GM19463 (cell line): ENCODE data around the gene IL12A.

Experiments
- ATAC-seq: cut with Tn5 transposase; IDR thresholded peaks from one replicate; pipeline ENCODE4 v1.9.1; 2021; ENCODE audit warnings: mild to moderate bottlenecking, moderate library complexity; ENCODE audit not compliant: unreplicated experiment

Gene IL12A

DNA sequence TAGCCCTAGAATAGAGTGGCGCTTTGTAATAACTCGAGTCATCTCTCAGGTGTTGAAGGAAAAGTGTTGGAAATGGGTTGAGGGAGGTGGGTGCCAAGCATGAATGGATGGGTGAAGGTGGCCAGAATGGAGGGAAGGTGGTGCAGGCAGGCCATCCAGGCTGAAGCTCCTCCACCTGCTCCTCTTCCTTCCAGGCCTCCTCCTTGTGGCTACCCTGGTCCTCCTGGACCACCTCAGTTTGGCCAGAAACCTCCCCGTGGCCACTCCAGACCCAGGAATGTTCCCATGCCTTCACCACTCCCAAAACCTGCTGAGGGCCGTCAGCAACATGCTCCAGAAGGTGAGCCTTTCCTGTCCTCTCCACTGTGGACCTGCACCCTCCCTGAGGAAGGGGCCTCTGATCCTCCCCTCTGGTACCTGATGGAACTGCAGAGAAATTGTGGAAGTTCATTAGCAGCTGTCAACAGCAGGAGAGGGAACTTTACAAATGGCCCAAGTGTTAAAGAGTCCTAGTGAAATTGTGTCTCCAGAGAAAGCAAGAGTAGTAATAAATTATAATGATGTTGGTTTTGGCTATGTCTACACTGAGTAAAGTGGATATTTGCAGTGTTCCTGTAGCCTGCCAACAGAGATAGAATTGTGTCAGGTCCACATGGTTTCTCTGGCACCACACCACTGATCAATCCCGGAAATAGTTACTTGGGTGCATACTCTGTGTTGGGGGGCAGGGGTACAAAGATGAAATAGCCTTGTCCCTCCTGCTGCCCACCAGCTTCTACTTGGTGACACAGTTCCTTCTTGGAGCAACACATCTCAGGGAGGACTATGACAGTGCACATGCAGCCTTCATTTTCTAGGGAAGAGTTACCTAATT, 1.6 kb downstream of the IL12A start:
- ATAC-seq = no peak

DNA sequence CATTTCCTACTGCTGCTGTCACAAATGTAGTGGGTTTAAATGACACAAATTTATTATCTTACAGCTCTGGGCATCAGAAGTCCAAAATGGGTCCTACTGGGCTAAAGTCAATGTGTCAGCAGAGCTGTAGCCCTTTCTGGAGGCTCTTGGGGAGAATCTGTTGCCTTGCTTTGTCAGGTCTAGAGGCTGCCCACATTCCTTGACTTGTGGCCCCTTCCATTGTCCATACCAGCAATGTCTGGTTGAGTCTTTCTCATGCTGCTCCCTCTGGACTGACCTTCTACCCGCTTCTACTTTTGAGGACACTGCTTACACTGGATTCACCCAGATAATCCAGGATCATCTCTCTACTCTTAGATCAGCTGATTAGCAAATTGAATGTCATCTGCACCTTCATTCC, 3.0 kb downstream of the IL12A start:
- no peak for ATAC-seq

DNA sequence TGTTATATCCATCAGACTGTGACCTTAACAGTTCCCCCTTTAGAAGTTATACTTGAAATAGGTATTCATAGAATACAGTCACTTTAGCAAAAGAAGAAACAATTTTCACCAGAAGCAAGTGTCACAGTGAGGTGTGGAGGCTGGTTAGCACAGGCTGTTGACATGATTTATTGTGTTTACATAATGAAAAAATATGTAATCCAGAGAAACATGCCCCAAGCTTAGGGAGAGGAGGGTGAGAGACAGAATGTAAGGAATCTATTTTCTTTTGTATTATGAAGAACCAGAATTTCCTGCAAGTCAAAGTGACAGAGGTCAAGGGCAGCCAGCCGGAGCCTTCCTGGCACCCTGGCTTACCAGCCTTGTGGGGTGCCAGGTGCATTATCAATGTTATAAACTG, 4.0 kb downstream of the IL12A start:
- ATAC-seq = no peak

DNA sequence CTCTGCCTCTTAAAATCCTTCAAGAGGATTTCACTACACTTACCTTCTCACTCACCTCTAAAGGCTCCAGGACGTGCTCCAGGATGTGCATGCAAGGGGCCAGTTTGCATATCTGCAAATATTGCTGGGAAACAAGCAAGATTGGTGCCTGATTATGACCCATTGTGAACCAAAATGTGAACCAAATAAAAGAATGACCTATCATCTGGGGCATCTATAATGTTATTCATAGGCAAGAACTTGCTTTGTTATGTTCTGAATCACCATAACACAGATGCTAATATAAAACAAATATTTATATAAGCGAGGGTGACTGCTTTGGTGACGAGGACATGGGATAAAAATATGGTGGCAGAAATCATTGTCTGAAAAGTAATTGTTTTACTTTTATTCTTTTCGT, 5.5 kb downstream of the IL12A start:
- no peak for ATAC-seq

DNA sequence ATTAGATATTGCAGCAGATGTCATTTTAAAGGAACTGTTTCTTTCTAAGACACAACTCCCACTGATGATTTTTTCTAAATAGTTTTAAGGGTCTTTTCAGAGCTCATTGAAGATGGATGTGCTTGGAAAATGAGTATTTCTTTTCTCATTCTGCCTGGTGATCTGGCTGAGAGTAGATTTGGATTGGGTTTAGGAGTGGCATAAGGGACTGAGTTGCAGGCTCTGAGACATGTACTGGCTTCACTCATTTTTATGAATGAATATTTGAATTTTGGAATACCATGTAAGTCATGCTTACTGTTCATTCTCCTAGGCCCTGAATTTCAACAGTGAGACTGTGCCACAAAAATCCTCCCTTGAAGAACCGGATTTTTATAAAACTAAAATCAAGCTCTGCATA, 6.5 kb downstream of the IL12A start:
- ATAC-seq = no peak

DNA sequence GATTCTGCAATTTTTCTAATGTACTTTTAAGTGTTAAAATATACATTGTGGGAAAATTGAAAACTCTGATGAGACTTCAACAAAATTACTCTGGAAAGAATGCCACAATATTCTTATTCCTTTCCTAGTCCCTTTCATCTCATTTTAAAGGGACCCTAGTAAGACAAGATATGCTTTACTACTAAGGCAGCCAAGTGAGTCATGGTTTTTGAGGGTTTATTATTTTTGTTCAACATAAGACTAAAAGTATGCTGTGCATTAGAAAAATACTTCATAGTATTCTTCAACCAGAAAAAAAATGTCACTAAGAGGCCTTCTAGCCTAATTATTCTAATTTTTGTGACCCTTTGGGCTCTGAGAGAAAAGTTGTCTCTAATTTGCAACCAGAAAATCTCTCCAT, 7.4 kb downstream of the IL12A start:
- no peak for ATAC-seq

DNA sequence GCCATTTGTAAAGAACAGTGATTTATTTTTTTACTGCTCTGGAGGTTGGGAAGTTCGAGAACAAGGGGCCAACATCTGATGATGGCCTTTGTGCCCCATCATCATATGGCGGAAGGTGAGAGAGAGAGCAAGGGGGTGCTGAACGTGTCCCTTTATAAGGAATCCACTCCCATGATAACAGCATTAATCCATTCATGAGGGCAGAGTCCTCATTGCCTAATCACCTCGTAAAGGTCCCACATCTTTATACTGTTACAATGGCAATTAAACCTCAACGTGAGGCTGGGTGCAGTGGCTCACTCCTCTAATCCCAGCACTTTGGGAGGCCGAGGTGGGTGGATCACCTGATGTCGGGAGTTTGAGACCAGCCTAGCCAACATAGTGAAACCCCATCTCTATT, 8.3 kb downstream of the IL12A start:
- ATAC-seq = no peak

DNA sequence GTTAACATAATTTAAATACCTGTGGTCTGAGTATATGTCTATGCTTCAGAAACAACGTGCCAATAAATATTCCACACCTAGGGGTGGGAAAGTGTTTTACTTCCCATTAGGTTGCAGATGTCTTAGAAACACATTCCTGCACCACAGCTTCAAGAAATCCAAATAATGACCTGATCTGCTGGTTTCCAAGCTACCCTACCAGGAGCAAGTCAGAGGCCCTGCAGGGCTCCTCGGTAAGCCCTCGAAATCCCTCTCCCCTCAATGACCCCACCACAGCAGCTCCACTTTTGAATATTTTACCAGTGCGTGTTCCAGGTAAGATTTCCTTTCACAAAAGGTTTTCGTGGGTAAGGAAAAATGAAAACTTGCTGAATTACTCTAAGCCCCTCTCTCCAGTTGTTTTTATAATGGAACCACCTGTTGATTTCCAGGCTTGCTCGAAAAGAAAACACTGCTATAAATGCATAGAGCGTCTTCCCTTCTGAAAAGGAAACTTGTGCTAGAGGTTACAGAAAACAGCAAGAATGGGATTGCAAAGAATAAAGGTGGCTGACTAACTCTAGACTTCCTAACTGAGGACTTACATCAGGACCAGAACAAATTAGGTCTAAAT, 12.6 kb downstream of the IL12A start:
- ATAC-seq = no peak

DNA sequence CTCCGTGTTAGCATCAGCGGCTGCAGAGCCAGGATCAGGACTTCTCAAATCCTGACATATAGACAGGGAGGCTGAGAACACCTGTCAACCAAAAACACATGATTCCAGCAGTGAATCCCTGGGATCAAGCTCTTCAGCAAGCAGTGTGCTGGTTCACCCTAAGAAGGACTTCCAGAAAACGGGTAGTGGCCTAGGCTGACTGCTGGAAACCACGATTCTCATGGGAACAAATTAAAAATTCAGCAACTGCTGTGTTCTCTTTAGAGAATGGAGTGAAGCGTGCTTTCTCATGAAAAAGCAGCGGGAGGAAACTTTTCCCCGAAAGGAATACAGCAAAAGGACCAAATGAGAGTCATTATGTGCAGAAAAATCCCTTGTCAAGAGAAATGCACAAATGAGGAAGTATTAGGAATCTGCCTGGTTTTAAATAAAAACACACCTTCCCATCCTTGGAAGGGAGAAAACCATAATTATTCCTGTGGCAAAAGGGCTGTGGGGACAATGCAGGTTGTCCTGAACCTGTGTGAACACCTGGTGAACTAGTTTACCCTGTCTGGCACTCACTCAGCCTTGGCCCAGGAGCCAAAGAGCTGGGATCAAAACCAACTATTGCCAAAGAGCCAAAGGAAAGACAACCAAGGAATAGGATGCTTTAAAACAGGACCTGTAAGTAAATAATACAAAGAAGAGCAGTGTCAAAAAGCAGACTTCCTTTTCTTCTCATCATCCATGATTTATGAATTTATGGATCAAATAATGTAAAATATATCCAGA, 13.4 kb downstream of the IL12A start:
- no peak for ATAC-seq

DNA sequence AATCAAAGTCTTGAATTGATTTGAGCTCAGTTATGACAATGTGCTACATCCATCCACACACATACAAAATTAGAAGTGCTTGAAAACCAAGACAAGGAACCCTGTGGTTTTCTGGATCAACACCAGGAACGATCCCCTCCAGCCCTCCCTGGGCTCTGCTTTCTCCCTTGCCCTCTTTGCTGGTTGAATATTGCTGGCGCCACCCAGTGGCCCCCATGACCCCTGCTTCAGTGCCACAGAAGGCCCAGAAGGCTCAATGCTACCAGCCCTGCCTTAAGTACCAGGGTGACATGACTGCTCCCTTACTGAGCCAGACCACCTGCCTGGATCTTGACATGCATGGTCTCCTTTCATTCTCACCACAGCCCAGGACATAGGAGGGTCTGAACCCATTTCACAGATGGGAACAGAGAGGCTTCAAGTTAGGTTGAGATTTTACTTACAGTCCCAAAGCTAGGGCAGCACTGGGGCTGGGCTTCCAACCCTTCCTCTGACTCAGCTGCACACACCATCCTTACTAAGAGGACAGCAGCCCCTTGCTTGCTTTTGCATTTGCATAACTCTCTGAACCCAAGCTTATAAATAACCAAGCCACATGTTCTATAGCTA, 15.0 kb downstream of the IL12A start:
- ATAC-seq = peak; percentile 88

DNA sequence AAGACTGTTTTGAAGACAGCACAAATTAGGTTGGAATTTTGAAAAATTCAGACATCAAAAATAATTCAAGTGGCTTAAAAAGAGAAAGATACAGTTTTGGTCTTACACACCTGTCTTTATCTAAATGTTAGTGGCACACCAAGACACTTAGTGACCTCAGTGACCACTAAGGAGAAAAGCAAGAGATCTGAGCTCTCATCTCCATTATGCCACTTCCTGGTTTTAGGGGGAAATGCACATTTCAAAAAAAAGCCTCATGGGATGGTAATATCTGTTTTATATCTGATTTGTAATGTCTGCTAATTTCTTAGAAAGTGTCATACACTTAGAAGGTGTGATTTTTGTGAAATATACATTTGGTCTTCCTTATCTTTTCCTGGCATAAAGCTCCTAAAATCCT, 16.4 kb downstream of the IL12A start:
- ATAC-seq = no peak

DNA sequence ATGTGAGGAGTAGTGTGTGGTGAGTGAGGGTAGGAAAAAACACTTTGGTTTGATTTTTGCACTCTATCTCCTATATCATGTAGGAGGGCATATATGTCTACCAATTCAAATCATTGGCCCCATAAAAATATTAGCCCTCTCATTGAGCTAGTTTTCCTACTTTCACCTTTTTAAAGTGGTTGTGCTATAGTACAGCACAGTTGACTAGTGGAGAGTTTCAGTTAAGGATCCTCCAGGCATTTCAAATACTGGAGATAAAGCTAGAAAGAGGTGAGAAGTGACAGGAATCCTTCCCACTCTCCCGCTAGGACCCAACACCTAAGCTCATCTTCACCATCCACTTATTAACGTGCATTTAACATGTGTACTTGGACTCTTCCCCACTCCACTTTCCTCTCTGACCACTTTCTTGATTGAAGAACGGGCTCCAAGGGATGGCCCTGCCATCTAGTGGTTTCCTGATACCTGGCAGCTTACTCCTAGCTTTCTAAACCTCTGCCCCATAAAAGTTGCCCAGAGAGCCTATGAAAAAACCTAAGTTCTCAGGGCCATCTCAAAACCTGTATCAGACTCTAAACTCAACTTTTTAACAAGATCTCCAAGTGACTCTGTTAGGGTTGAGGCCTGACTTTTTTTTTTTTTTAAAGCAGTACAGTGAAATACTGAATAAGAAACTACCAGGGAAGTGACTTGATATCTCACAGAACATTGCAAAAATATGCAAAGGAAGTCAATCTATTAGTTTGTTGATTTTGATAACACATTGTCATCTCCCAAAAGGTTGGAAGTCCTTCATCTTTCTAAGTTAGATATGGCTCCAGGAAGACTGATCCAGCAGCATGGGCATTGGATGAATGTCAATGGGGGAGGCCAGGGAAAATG, 17.9 kb downstream of the IL12A start:
- ATAC-seq = peak; percentile 45

DNA sequence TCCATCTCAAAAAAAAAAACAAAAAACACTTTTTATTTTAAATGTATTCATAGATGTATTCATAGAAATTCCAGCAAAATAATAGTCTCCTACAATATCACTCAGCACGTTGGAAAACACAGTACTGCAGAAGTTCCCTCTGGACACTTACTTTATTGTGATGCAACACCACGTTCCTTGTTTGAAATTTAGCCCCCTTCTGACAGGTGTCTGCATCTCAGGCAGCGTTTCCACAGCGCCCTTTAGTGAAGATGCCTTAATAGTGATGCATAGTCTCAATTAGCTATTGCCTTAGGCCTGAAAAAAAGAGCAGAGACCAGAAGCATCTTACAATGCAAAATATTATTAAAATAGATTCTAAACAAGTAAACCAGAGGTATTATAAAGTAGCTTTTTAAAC, 20.3 kb downstream of the IL12A start:
- no peak for ATAC-seq

DNA sequence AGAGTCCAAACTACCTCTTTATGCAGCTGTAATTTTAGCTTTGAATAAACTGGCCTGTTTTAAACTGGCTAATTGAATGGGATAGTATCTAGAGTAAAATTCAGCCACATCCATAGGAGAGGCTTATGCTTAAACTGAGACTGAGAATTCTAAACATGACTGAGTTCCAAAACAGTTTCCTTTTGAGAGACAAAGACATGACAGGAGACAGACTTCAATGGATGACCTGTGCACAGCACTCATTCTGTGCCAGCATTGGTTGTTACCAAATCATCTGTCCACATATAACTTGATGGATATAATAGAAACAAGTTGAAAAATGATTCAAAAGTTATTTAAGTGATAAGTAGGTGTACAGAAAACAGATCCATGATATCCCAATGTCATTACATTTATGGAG, 20.9 kb downstream of the IL12A start:
- no peak for ATAC-seq

DNA sequence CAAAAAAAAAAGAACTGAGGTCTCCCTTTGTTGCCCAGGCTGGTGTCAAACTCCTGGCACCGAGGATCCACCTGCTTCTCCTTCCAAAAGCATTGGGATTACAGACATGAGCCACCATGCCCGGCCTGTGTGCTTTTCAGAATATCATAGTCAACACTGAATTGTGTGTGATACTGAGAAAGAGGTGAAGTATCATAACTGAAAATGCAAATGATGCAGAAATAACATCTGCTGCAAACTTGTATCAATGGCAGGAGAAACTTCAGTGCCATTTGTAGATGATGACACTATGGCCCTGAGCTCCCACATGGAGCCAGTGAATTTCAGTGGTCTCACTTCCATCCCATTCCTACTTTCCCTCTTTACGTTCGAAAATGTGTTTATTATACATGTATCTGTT, 21.9 kb downstream of the IL12A start:
- ATAC-seq = peak; percentile 54

DNA sequence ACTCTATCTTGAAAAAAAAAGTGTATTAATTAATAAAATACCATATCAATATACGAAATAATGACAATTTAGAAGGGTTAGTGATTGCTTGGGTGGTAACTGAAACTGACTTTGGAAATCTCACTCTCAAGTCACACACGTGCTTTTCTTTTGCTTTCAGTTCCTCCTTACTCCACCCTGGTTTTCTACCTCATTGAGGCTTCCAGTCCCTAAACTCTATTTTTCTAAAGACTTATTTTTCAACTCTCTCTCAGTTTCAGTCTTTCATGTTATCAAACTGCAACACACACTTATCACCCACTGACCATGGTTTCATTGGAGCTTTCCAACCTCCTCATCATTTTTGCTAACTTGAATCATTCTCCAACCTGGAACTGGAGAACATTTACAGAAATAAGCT, 23.5 kb downstream of the IL12A start:
- ATAC-seq = peak; percentile 62

DNA sequence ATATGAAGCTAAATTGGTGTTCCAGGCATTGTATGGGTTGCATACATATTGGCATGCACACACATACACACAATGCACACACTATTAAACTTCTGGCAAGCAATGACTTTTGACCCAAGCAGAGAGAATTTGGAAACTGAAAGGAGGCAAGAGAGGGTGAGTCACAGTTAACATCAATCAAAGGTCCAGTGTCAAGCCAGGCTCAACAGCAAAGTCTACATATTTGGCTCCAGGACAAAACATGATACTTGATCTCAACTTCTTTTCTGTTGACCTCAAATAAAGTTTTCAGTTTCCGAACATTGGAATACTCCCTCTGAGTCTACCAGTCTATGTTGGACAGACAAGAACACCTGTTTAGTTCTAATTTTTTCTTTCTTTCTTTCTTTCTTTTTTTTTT, 28.3 kb downstream of the IL12A start:
- peak; percentile 28 for ATAC-seq

DNA sequence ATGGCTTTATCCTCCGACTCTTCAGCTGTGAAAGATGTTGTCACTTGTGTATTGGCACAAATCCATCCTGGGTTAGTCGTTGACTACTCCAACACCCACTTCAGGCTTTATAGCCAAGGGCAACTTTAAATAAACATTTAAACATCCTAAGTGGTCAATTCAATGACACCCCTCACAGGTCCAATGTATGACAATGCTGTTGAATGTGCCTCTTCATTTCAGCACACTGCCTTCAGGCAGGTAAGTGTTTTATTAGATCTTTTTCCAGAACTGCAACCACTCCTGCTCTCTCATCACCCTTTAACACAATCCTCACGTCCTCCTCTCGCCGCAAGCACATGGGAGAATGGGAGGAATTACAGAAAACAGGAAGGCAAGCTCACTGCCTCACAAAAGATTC, 30.3 kb downstream of the IL12A start:
- no peak for ATAC-seq

DNA sequence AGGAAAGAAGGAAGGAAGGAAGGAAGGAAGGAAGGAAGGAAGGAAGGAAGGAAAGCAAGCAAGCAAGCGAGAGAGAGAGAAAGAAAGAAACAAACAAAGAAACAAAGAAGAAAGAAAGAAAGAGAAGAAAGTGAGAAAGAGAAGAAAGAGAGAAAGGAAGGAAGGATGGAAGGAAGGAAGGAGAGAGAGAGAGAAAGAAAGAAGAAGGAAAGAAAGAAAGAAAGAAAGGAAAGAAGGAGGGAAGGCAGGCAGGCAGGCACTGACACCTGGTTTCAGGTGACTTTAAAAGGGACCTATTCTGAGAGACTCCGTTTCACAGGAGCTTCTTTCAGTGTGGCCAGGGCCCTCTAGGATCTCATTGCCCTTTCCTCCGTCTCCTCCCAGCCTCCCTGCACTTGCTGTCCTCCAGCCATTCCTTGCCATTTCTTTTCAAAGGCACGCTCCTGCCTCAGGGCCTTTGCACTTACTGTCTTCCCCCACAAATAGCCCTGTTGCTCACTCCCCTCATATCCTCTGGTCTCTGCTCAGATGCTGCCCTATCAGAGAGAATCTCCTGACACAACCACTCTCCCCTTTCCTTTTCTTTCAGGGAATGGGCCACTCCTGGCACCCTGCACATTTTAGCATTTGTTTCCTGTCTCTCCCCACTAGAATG, 31.5 kb downstream of the IL12A start:
- no peak for ATAC-seq

DNA sequence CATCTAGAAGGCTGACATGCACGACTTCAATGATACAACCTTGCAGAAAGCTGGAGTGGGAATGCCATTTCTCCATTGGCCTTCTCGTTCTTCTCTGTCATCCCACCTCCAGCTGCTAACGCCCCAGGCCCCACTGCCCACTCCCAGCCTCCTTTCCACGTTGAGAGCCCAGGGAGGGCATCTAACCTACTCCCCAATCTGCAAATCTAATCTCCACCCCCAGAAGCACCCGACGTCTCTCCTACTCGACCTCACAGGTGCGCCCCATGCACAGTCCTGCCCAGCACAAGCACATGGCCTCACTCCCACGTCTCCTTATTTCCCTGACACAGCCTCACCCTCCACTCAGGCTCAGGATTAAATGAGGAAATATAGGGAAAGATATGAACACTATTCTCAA, 33.4 kb downstream of the IL12A start:
- no peak for ATAC-seq
